ENCODE measurements around the gene GLT8D1. TPM values are rescaled to one million over a fixed set of nuclear protein-coding genes. Genes with fewer than 3 reads are reported as not detected.

Gene GLT8D1
- total RNA-seq, 4 donors from 2014 or later: 27.4 to 41.9 (median 35.9) TPM

DNA sequence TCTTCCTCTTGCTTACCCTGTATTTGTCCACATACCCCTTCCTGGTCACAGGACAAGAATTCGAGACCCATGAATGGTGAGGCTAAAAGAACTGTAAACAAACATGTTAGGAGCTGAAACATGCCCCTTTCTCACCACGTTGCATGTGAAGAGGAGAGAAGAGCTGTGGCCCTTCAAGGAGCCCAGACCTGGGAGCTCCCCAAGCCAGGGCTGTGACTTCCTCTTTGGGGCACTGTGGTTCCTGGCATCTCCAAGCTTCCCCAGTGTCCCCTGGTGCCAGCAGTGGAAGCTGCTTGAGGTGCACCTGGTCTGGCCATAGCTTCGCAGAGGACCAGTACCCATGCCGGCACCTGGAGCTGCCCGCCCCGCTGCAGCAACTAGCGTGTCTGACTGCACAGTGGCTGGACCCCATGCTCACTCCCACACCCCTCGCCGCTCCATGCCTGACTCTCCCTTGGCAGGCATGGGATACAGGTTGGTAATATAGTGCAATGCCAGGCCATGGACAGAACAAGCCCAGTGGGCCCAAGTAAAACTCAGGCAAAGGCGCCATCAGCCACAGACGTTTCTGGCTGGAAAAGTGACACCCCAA lies 10.2 kb upstream of the GLT8D1 start:
- TF ChIP-seq, protein P1, sequence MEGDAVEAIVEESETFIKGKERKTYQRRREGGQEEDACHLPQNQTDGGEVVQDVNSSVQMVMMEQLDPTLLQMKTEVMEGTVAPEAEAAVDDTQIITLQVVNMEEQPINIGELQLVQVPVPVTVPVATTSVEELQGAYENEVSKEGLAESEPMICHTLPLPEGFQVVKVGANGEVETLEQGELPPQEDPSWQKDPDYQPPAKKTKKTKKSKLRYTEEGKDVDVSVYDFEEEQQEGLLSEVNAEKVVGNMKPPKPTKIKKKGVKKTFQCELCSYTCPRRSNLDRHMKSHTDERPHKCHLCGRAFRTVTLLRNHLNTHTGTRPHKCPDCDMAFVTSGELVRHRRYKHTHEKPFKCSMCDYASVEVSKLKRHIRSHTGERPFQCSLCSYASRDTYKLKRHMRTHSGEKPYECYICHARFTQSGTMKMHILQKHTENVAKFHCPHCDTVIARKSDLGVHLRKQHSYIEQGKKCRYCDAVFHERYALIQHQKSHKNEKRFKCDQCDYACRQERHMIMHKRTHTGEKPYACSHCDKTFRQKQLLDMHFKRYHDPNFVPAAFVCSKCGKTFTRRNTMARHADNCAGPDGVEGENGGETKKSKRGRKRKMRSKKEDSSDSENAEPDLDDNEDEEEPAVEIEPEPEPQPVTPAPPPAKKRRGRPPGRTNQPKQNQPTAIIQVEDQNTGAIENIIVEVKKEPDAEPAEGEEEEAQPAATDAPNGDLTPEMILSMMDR (IDR thresholded peaks at IDR 0.05): no peak
- no peak for TF ChIP-seq POLR2A (IDR thresholded peaks at IDR 0.05)
- 91 to 94% methylated on average over 10 of the region's 11 CpGs for WGBS, 2 donors
- intact Hi-C loops (cut with DNase I; ENCODE audit: low total_unique reads): no loop called here
- H3K4me3 ChIP-seq (ENCODE audit: low read depth, poor library complexity, severe bottlenecking): no peak overlapping the region
- DNase-seq (ENCODE audit: low spot score in 2 of 2): no peak

DNA sequence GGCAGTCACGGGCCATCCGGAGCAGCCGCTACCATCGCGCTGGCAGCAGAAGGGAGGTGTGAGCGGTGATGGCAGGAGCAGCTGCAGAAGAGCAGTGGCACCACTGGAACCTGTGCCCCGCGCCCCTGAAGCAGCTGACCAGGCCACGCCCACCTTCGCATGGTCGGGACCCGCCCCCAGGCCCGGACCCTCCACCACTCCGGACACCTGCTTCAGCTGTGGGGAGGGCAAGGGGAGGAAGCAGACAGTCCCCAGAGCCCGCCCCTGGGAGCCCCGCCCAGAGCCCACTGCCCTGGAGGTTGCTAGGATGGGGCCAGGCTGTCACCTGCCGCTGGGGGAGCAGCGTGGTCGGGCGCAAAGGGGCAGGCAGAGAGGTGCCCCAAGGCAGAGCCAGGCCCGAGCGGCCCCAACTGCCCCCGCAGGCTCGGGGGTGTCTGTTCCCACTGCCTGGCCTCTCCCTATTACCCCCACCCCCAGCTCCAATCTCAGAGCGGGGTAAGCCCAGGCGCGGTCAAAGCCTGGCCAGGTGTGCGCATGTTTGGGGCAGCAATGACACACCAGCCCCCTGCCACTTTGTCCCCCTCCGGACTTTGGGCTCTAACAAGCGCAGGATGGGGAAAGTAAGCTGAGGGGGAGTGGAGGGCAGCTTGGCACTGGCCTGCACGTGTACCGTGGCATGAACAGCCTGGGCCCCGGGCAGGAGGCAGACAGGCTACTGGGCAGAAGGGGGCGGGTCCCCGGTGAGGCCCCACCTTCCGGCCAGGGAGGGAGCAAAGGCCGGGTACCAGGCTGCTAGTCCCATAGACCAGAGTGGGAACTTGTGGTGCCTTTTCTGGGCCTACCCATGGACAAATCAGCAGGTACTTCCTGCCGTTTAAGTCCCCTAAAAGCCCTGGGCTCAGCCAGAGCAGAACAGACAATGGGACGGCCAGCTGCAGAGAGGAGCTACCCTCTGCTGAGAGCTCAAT lies 9.0 kb upstream of the GLT8D1 start:
- DNase-seq (ENCODE audit: low spot score in 2 of 2): no peak
- WGBS, 2 donors: 60 to 62% methylated on average over 33 to 39 of the region's 39 CpGs
- intact Hi-C loops (cut with DNase I; ENCODE audit: low total_unique reads): no loop called here
- H3K4me3 ChIP-seq (ENCODE audit: low read depth, poor library complexity, severe bottlenecking): no peak overlapping the region
- TF ChIP-seq, protein P1 (IDR thresholded peaks at IDR 0.05): no peak
- no peak for TF ChIP-seq POLR2A (IDR thresholded peaks at IDR 0.05)

DNA sequence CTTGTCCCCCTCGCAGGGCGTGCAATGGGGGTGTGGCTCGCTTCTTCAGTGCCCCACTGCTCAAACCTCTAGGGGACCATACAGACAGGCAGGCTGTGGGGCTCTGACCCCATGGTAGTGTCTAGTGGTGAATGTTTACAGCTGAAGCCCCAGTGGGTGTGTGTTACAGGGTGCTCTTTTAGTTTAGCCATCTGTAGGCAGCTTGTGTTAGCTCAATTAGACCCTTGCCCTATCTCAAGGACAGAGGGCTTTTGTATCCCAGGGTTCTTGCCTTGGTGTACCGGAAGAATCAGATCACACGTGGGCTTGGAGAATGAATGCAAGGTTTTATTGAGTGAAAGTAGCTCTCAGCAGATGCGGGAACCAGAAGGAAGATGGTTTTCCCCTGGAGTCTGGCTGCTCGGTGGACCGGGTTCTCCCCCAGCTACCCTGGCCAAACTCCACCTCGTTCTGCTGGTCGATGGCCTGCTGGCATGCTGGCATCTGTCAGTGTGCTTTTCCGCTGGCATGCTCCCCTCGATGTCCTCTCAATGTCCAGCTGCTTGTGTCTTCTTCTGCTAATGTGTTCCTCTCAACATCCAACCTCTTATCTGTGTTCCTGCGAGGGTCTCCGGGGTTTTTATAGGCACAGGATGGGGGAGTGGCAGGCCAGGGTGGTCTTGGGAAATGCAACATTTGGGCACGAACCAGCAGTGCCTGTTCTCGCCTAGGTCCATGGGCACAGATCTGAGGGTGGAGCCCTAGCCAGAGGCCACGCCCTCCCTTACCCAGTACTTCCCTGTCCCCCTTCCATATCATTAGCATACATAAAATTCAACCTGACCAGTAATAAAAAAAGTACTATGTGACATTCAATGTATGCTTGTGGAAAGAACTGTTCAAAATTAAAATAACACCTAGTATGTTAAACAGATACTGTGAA lies 7.0 kb upstream of the GLT8D1 start:
- no peak for DNase-seq (ENCODE audit: low spot score in 2 of 2)
- no peak overlapping the region for H3K4me3 ChIP-seq (ENCODE audit: low read depth, poor library complexity, severe bottlenecking)
- intact Hi-C loops (cut with DNase I; ENCODE audit: low total_unique reads): no loop called here
- 92 to 96% methylated on average over 17 of the region's 17 CpGs for WGBS, 2 donors
- no peak for TF ChIP-seq POLR2A (IDR thresholded peaks at IDR 0.05)
- TF ChIP-seq, protein P1 (IDR thresholded peaks at IDR 0.05): no peak

DNA sequence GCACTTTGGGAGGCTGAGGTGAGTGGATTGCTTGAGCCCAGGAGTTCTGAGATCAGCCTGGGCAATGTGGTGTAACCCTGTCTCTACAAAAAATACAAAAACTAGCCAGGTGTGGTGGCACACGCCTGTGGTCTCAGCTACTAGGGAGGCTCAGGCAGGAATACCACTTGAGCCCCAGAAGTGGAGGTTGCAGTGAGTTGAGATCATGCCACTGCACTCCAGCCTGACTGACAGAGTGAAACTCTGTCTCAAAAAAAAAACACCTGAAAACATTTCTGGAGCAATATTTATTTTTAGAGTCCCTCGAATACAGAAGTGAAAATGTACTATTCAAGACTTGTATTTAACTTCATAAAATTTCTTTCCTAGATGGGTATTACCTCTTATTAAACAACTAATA lies 4.9 kb upstream of the GLT8D1 start:
- intact Hi-C loops (cut with DNase I; ENCODE audit: low total_unique reads): no loop called here
- WGBS, 2 donors: 85 to 88% methylated on average over 2 of the region's 2 CpGs
- TF ChIP-seq, protein P1 (IDR thresholded peaks at IDR 0.05): no peak
- no peak for TF ChIP-seq POLR2A (IDR thresholded peaks at IDR 0.05)
- DNase-seq (ENCODE audit: low spot score in 2 of 2): no peak
- H3K4me3 ChIP-seq (ENCODE audit: low read depth, poor library complexity, severe bottlenecking): no peak overlapping the region

DNA sequence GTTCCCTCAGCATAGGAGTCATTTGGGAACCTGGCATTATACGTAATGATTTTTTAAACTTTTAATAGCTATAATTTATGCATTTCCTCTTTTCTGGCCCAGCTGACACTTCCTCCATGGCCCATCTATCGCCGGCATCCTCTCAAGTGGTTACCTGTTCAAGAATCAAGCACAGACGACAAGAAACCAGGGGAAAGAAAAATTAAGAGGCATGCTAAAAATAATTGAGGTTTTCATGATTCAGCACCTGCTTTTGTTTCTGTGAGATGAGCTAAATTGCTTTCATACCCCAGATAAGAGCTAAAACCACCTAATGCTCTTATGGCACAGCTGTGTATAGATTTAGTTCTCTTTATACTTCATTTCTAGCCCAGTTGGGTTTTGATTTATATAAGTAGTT lies 2.0 kb upstream of the GLT8D1 start:
- WGBS, 2 donors: 76 to 82% methylated on average over 4 of the region's 4 CpGs
- intact Hi-C loops (cut with DNase I; ENCODE audit: low total_unique reads): no loop called here
- no peak for DNase-seq (ENCODE audit: low spot score in 2 of 2)
- H3K4me3 ChIP-seq (ENCODE audit: low read depth, poor library complexity, severe bottlenecking): no peak overlapping the region
- TF ChIP-seq POLR2A (IDR thresholded peaks at IDR 0.05): no peak
- TF ChIP-seq, protein P1 (IDR thresholded peaks at IDR 0.05): no peak
